8988T (cell line): Measurements from ENCODE around the gene SCYGR8.
"Not testable (repeated sequence)": the region's sequence is repeated elsewhere in the genome, so short reads cannot be mapped to it uniquely, and the experiment has no call there.

Source experiments
- DNase-seq: peaks from one replicate; pipeline ENCODE4 v3.0.0; 2011

The SCYGR8 gene

GRCh38 chr2:227745594-227745993, at the start of gene SCYGR8:
Gene SCYGR8 (plus strand): TSS chr2:227745894. CDS start chr2:227745894, 0 bp downstream.
- DNase-seq = no peak

GRCh38 chr2:227696990-227697679, 48.6 kb upstream of the SCYGR8 start:
- no peak for DNase-seq

GRCh38 chr2:227701556-227701955, 44.1 kb upstream of the SCYGR8 start:
- DNase-seq = no peak

GRCh38 chr2:227703280-227703732, 42.4 kb upstream of the SCYGR8 start:
- DNase-seq = no peak

GRCh38 chr2:227703961-227704360, 41.7 kb upstream of the SCYGR8 start:
- DNase-seq = no peak

GRCh38 chr2:227706859-227707258, 38.8 kb upstream of the SCYGR8 start:
- no peak for DNase-seq

- DNase-seq = no peak
Observed at GRCh38 chr2:227707390-227707789, 38.3 kb upstream of the SCYGR8 start.

GRCh38 chr2:227710986-227711385, 34.7 kb upstream of the SCYGR8 start:
- DNase-seq = no peak

GRCh38 chr2:227713291-227713690, 32.4 kb upstream of the SCYGR8 start:
- DNase-seq = no peak

- DNase-seq = no peak
Observed at GRCh38 chr2:227716501-227716900, 29.2 kb upstream of the SCYGR8 start.

GRCh38 chr2:227717687-227718567, 27.8 kb upstream of the SCYGR8 start, which contains the start of gene SLC19A3:
Gene SLC19A3 (minus strand): TSS chr2:227718028. CDS start chr2:227702318, 15,710 bp downstream.
- peak; percentile 74 for DNase-seq

- DNase-seq = no peak
Observed at GRCh38 chr2:227719641-227720040, 26.1 kb upstream of the SCYGR8 start.

- DNase-seq = no peak
Observed at GRCh38 chr2:227720680-227721079, 25.0 kb upstream of the SCYGR8 start.

GRCh38 chr2:227722821-227723220, 22.9 kb upstream of the SCYGR8 start:
- not testable (repeated sequence) for DNase-seq

- DNase-seq = no peak
Observed at GRCh38 chr2:227724394-227725039, 21.2 kb upstream of the SCYGR8 start, which contains the start of gene SCYGR6. Gene SCYGR6 (minus strand): TSS chr2:227724757. CDS start chr2:227724757, 0 bp downstream.

- no peak for DNase-seq
Observed at GRCh38 chr2:227728035-227728434, 17.7 kb upstream of the SCYGR8 start, which contains the start of gene SCYGR7. Gene SCYGR7 (plus strand): TSS chr2:227728335. CDS start chr2:227728335, 0 bp downstream.

GRCh38 chr2:227739351-227739750, 6.3 kb upstream of the SCYGR8 start:
- no peak for DNase-seq

GRCh38 chr2:227740705-227741104, 5.0 kb upstream of the SCYGR8 start:
- DNase-seq = not testable (repeated sequence)

GRCh38 chr2:227748079-227748478, 2.4 kb downstream of the SCYGR8 start:
- DNase-seq = peak; percentile 41

- DNase-seq = not testable (repeated sequence)
Observed at GRCh38 chr2:227756261-227756660, 10.6 kb downstream of the SCYGR8 start.

- no peak for DNase-seq
Observed at GRCh38 chr2:227759411-227760118, 13.9 kb downstream of the SCYGR8 start.

GRCh38 chr2:227761740-227762476, 16.2 kb downstream of the SCYGR8 start:
- no peak for DNase-seq
